SHP77 (cell line): Measurements from ENCODE around the gene UPB1.
A peak's percentile ranks its signal among the peaks of the same experiment; 100 is the strongest.
"Not testable (repeated sequence)": the region's sequence is repeated elsewhere in the genome, so short reads cannot be mapped to it uniquely, and the experiment has no call there.

ENCODE experiments used
- DNase-seq, 2 experiments: peaks; one replicate each; lab custom pipeline; 2025; lab: John Stamatoyannopoulos, UW

Gene UPB1

GRCh38 chr22:24482575-24482974, 12.6 kb upstream of the UPB1 start:
- no peak for DNase-seq

- no peak for DNase-seq
Measured at GRCh38 chr22:24482998-24483397, 12.1 kb upstream of the UPB1 start.

- DNase-seq, result no peak
Measured at GRCh38 chr22:24483976-24484545, 11.1 kb upstream of the UPB1 start.

- DNase-seq, result no peak
Measured at GRCh38 chr22:24485170-24485569, 10.0 kb upstream of the UPB1 start.

GRCh38 chr22:24485608-24486007, 9.5 kb upstream of the UPB1 start:
- no peak for DNase-seq

GRCh38 chr22:24486501-24486921, 8.6 kb upstream of the UPB1 start:
- no peak for DNase-seq

- DNase-seq, result no peak
Measured at GRCh38 chr22:24489011-24489410, 6.1 kb upstream of the UPB1 start.

GRCh38 chr22:24489434-24489833, 5.7 kb upstream of the UPB1 start:
- not testable (repeated sequence) for DNase-seq

- DNase-seq, result no peak
Measured at GRCh38 chr22:24492391-24492790, 2.7 kb upstream of the UPB1 start.

GRCh38 chr22:24494167-24494527, 985 bp upstream of the UPB1 start:
- no peak for DNase-seq

GRCh38 chr22:24495365-24495675, 188 bp downstream of the UPB1 start:
- no peak for DNase-seq

- no peak for DNase-seq
Measured at GRCh38 chr22:24496234-24496633, 1.1 kb downstream of the UPB1 start.

- DNase-seq, result no peak
Measured at GRCh38 chr22:24496661-24497060, 1.5 kb downstream of the UPB1 start.

- DNase-seq, result no peak
Measured at GRCh38 chr22:24497841-24498258, 2.7 kb downstream of the UPB1 start.

- DNase-seq, result no peak
Measured at GRCh38 chr22:24498824-24499223, 3.7 kb downstream of the UPB1 start.

- no peak for DNase-seq
Measured at GRCh38 chr22:24499706-24500276, 4.7 kb downstream of the UPB1 start.

GRCh38 chr22:24500277-24500820, 5.2 kb downstream of the UPB1 start:
- peak in 1 of 2 experiments; percentile 25 for DNase-seq

- DNase-seq, result no peak
Measured at GRCh38 chr22:24501301-24502005, 6.3 kb downstream of the UPB1 start.

GRCh38 chr22:24502034-24502433, 6.9 kb downstream of the UPB1 start:
- DNase-seq, result no peak

- DNase-seq, result no peak
Measured at GRCh38 chr22:24502541-24502940, 7.4 kb downstream of the UPB1 start.

- DNase-seq, result peak in 1 of 2 experiments; percentile 46
Measured at GRCh38 chr22:24503137-24503842, 8.2 kb downstream of the UPB1 start.

GRCh38 chr22:24503843-24504338, 8.8 kb downstream of the UPB1 start:
- no peak for DNase-seq

- DNase-seq, result no peak
Measured at GRCh38 chr22:24504540-24504939, 9.4 kb downstream of the UPB1 start.
